K562 (cell line): Measurements from ENCODE around the gene SMIM10L2A. TPM values are rescaled to one million over a fixed set of nuclear protein-coding genes. Genes with fewer than 3 reads are reported as not detected.

Experiments
- ARNT ChIP-seq, 2 experiments: fragments of 450-650 bp; IDR thresholded peaks; 2 replicates each; pipeline ENCODE4 v1.6.1; 2016; ENCODE audit warnings: mild to moderate bottlenecking in 1 of 2
- CCNT2 ChIP-seq: IDR thresholded peaks from 2 replicates; pipeline ENCODE4 v1.6.1; 2011; ENCODE audit warnings: borderline replicate concordance, low read depth, mild to moderate bottlenecking, moderate library complexity, mixed read lengths, low read length; ENCODE audit not compliant: insufficient read length; ENCODE audit errors: extremely low read depth
- E2F6 ChIP-seq, 2 experiments: IDR thresholded peaks; 2 replicates each; pipeline ENCODE4 v1.6.1; 2011; ENCODE audit warnings: borderline replicate concordance in 1 of 2, control low read depth in 1 of 2, low read depth in 1 of 2, low read length in 1 of 2, mild to moderate bottlenecking in 1 of 2, mixed read lengths in 1 of 2, moderate library complexity in 1 of 2; ENCODE audit not compliant: insufficient read depth in 1 of 2, insufficient read length in 1 of 2, poor library complexity in 1 of 2, severe bottlenecking in 1 of 2; ENCODE audit errors: extremely low read depth in 1 of 2
- FOXP1 ChIP-seq: sonication (generic); formaldehyde crosslinking; IDR thresholded peaks from 2 replicates; pipeline ENCODE4 v1.8.0; 2022; ENCODE audit warnings: mild to moderate bottlenecking, missing genetic modification reagents
- HNRNPLL ChIP-seq: fragments of 200-400 bp; formaldehyde crosslinking; IDR thresholded peaks from 2 replicates; pipeline ENCODE4 v1.6.1; 2017; ENCODE audit warnings: low read length, low read depth, mild to moderate bottlenecking; ENCODE audit not compliant: poor library complexity, severe bottlenecking
- MGA ChIP-seq: fragments of 450-650 bp; IDR thresholded peaks from 2 replicates; pipeline ENCODE4 v1.6.1; 2016; ENCODE audit warnings: mild to moderate bottlenecking, moderate library complexity
- NFATC3 ChIP-seq: fragments of 450-650 bp; IDR thresholded peaks from 2 replicates; pipeline ENCODE4 v1.6.1; 2017; ENCODE audit warnings: mild to moderate bottlenecking
- NONO ChIP-seq, 2 experiments: fragments of 200-400 bp in 1 of 2; fragments of 450-650 bp in 1 of 2; formaldehyde crosslinking in 1 of 2; IDR thresholded peaks; 2 replicates each; pipeline ENCODE4 v1.6.1; 2017; ENCODE audit warnings: low read depth in 2 of 2, mild to moderate bottlenecking in 2 of 2, moderate library complexity in 2 of 2, low read length in 1 of 2
- RCOR1 ChIP-seq, 2 experiments: IDR thresholded peaks; 2 replicates each; pipeline ENCODE4 v1.6.1; 2012; ENCODE audit warnings: low read depth in 2 of 2, low read length in 2 of 2, borderline replicate concordance in 1 of 2, improper control_type of control experiment in 1 of 2
- SP1 ChIP-seq: sonication (generic); formaldehyde crosslinking; IDR thresholded peaks from 2 replicates; pipeline ENCODE4 v1.8.1; 2022; ENCODE audit warnings: mild to moderate bottlenecking, missing genetic modification reagents
- polyA plus RNA-seq, 8 experiments: library from polyadenylated mRNA; depleted of rRNA in 4 of 8; stranded (reverse) in 5 of 8; unstranded in 3 of 8; fragments of >200 nt; fragmentation: Nextera tagmentation in 2 of 8; fragmentation: Illumina TruSeq in 1 of 8; extraction: Ambion mirVana in 2 of 8; extraction: Trizol in 1 of 8; gene quantifications; 2 replicates each; pipeline versions ENCODE4 v1.2.1 to v1.2.3, GENCODE V29; 2011 to 2014; ENCODE audit warnings: inconsistent platforms in 1 of 8, missing spikeins in 1 of 8
- total RNA-seq, 7 experiments: library from RNA; depleted of rRNA in 6 of 7; stranded (reverse); fragments of >200 nt in 6 of 7; fragmentation: Illumina TruSeq in 2 of 7; extraction: Trizol in 2 of 7; gene quantifications; 2 replicates each; pipeline versions ENCODE4 v1.2.1 to v1.2.3, GENCODE V29; 2011 to 2021; ENCODE audit warnings: low replicate concordance in 1 of 7

The SMIM10L2A gene
- total and polyA plus RNA-seq, 9 of the 15 experiments (the other 6 are each of a cell fraction or from before 2014, with no cell fraction given): 0.03 to 0.14 (median 0.09) TPM; not detected in 2

- TF ChIP-seq MGA (0 out of 2 replicates have a peak, but pooled peaks have one; percentile 47), ARNT (IDR thresholded peaks at IDR 0.05) (no peak), HNRNPLL (peak; percentile 69), NONO (IDR thresholded peaks at IDR 0.05; ENCODE audit: low read depth in 2 of 2, low read length in 1 of 2) (peak in 1 of 2 experiments; percentile 29; a peak in 1 of 4 replicates), CCNT2 (peak; percentile 27), FOXP1 (CRISPR knock-in tag) (no peak), SP1 (peak; percentile 70; the same call in 1 of the 2 replicates), NFATC3 (no peak), E2F6 (IDR thresholded peaks at IDR 0.05; ENCODE audit: borderline replicate concordance in 1 of 2, extremely low read depth in 1 of 2, insufficient read depth in 1 of 2, insufficient read length in 1 of 2, low read depth in 1 of 2, low read length in 1 of 2, poor library complexity in 1 of 2, severe bottlenecking in 1 of 2) (peak in 1 of 2 experiments; percentile 22), RCOR1 (IDR thresholded peaks at IDR 0.05; ENCODE audit: borderline replicate concordance in 1 of 2, low read depth in 2 of 2, low read length in 2 of 2) (0 out of 4 replicates have a peak, but pooled peaks of 1 of the 2 experiments have one; percentile 15)
These were observed 210 bp upstream of the SMIM10L2A start (continued) for GRCh38 chrX:135421537-135421931.
